GM19324 (cell line): ENCODE data around the gene ZFYVE19.
"Not testable (repeated sequence)": the region's sequence is repeated elsewhere in the genome, so short reads cannot be mapped to it uniquely, and the experiment has no call there.

Source experiments
- ATAC-seq: cut with Tn5 transposase; IDR thresholded peaks from one replicate; pipeline ENCODE4 v1.9.1; 2021; ENCODE audit warnings: mild to moderate bottlenecking, moderate library complexity; ENCODE audit not compliant: unreplicated experiment, low FRiP score

ZFYVE19 gene

DNA sequence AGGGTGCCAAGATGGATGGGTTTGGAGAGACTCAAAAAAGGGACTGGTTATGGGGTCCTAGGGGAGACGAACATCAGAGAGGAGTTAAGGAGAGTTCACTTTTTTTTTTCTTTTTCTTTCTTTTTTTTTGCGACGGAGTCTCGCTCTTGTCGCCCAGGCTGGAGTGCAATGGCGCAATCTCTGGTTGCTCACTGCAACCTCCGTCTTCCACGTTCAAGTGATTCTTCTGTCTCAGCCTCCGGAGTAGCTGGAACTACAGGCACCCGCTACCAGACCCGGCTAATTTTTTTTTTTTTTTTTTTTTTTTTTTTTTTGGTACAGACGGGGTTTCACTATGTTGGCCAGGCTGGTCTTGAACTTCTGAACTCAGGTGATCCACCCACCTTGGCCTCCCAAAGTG lies 38.1 kb downstream of the ZFYVE19 start:
- no peak for ATAC-seq

DNA sequence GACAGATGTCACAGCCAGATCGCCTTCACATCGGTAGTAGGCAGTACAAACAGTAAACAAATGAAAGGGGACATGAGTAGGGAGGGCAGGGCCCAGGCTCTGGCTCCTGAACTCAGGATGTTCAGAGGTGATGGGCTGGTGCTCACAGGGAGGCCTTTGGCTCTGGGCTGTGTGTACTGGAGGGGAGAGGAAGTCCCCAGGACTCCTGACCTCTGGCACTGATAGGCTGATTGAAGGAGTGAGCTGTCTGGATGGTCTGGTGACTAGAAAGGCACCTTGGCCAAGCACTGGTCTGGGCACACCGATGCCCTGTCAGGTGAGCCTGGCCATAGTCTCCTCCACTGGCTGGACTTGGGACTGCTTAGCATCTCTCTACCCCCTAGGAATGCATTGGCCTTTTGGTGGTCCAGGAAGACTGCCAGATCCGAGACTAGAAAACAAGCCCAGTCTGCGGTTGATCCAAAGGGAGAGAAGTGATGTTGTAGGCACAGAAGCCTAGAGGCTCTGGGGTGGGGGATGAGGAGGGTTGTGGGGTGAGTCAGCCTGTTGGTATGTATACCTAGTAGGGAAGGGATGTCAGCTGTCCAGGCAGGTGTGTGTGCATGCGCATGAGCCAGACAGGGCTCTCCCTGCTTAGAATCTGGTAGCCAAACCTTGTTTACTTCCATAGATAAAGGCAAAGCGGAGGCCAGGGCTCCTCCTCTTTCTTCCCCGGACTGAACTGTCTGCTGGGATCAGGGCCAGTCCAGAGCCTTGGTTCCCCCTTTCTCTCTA lies 38.8 kb downstream of the ZFYVE19 start:
- ATAC-seq = no peak

DNA sequence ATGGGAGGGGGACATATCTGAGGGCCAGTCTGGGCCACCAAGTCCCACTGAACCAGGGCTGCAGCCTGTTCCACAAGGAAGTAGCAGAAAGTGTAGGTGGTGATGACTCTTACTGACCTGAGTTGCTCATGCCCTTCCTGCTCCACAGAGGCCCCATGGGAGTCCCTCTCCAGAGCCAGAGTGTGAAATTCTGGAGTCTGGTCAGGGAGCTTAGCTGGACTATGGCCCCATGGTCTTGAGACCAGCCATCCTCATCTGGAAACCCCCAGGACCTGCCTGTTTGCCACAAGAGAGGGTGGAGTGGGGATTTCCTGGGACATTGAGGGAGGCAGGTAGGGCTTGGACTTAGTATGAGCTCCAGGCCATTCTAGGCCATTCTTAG lies 39.9 kb downstream of the ZFYVE19 start:
- ATAC-seq = peak; percentile 14

DNA sequence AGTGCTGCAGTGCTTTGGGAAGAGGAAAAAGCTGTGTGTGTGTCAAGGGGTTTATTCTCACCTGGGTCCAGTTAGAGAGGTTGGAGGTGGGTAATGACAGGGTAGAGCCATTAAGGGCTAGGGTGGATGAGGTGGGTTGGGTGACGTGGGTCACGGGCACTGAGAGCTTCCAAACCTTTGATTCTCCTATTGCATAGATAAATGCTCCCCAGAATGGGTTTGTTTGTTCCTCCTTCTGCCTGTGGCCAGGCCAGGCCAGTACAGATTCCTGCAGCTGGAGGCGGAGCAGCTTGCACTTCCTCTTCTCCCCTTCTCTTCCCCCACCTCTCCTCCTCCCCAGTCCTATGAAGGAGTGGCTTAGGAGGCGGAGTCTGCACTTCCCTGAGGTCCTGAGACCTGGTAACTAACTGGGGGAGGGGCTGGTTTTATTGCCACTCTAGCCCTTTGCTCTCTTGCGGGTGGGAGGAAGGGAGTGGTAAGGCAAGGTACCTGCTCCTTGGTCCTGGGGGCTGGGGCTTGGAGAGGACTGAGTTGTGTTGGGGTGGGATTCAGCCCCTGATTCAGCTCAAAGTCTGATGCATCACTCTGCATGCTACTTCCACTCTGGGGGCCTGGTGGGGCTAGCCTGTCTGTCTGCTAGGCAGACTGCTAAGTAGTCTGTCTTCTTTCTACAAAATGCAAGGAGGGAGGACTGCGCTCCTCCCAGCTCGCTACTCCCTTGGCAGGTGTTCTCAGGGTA lies 40.5 kb downstream of the ZFYVE19 start:
- ATAC-seq = peak; percentile 70

DNA sequence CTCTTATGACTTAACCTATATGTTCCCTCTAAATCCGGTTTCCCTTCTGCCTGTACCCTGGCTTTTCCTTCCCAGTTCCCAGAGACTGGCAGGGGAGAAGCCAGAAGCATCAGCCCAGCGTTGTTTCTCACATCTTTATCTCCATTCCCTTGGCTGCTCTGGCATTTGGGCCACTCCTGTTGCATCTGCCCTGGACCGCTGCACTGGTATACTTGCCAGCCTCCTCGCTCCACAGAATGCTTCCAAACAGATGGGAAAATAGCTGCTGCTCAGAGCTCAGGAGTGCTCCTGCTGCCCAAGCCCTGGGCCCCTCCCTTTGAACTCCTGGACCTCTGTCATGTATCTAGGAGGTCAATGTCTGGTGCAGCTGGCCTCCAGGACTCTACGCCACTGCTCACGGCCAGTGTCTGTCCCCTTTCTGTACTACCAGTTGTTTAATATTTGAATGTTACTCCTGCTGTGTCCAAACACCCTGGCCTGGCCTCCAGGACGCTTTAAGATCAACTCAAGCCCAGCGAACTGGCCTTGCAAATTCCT lies 43.8 kb downstream of the ZFYVE19 start:
- no peak for ATAC-seq

DNA sequence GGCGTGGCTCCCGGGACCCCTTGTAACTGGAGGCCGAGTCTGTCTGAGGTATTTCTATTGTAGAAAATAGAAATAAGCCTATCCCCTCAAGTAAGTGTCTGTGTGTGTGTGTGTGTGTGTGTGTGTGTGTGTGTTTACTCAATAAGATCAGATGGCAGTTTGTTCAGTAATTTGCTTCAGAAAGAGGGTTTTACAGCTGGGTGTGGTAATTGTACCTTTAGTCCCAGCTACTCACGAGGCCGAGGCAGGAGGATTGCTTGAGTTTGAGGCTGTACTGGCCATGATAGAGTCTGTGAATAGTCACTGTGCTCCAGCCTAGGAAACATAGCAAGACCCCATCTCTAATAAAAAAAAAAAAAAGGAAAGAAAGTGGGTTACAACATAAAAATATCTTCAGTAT lies 45.6 kb downstream of the ZFYVE19 start:
- ATAC-seq = no peak

DNA sequence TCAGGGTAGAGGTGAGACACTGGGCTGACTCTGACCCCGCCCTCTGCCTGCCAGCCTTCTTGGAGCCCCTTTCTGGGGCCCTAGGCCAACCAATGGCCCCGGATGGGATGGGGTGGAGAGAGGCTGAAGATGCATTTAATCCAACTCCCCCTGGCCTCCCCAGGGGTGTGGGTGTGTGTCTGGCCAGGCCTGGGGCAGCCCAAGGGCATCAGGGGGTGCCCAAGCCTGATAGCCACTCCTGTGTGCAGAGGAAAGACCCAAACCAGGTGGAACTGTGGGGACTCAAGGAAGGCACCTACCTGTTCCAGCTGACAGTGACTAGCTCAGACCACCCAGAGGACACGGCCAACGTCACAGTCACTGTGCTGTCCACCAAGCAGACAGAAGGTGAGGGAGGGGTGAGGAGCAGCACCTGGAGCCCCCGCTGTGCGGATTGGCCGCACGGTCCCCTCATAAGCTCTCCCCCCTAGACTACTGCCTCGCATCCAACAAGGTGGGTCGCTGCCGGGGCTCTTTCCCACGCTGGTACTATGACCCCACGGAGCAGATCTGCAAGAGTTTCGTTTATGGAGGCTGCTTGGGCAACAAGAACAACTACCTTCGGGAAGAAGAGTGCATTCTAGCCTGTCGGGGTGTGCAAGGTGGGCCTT lies 46.5 kb downstream of the ZFYVE19 start:
- no peak for ATAC-seq

DNA sequence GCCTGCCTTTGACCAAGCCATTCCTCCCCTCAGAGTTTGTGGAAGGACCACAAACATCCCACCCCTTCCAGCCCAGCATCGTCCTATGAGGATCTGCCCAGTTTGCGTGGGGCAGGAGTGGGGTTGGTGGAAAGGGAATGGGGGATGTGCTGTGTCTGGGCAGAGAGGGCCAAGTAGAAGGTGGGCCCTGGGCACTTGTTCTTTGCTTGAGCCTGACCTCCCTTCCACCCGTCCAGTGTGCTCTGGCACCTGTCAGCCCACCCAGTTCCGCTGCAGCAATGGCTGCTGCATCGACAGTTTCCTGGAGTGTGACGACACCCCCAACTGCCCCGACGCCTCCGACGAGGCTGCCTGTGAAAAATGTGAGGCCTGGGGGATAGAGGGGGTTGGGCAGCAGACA lies 47.3 kb downstream of the ZFYVE19 start:
- ATAC-seq = no peak

DNA sequence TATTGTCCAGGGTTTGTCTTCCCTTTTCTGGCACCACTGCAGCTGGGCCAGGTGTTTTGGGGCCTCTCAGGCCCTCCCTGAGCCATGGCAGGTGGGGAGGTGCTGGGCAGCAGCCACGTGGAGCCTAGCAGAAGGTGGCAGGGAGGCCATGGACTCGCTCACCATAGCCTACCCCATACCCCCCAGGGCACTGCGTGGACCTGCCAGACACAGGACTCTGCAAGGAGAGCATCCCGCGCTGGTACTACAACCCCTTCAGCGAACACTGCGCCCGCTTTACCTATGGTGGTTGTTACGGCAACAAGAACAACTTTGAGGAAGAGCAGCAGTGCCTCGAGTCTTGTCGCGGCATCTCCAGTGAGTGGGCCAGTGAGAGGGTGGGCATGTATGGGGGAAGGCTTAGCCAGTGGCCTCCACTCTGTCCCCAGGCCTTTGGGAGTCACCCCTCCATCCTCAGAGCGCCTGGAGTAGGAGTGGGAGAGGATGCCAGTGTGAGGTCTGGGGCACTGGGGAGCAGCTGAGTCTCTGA lies 48.9 kb downstream of the ZFYVE19 start:
- no peak for ATAC-seq

DNA sequence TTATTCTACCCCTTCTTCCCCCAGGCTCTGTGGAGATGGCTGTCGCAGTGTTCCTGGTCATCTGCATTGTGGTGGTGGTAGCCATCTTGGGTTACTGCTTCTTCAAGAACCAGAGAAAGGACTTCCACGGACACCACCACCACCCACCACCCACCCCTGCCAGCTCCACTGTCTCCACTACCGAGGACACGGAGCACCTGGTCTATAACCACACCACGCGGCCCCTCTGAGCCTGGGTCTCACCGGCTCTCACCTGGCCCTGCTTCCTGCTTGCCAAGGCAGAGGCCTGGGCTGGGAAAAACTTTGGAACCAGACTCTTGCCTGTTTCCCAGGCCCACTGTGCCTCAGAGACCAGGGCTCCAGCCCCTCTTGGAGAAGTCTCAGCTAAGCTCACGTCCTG lies 49.9 kb downstream of the ZFYVE19 start:
- ATAC-seq = no peak

DNA sequence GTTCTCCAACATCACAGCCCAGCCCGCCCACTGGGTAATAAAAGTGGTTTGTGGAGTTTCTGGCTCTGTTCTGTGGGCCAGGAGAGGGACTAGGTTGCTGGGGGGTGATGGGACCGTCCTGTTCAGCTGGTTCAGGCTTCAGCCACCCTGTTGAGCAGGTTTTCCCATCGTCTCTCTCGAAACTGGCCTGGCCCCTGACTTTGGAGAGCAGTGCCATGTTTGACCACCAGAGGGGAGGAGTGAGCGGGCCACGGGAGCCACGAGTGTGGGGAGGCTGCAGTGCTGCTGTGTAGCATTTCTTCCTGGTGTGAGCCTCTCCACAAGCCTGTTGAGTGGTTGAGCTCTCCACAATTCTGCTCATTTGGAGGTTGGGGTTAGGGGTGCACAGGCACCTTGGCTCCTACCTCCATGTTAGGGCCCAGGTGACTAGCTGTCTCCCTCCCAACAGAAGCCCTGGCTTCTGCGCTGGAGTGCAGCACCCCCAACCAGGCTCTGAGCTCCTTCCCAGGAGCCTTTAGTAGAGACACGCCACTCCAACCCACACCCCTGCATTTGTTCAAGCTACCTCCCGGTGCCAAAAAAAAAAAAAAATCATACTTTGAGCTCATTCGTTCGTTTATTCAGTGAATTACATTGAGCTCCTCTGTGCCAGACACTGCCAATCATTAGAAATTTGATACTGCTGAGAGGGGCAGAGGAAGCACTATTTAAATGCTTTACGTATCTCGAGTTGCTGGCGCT lies 50.9 kb downstream of the ZFYVE19 start:
- ATAC-seq = no peak

DNA sequence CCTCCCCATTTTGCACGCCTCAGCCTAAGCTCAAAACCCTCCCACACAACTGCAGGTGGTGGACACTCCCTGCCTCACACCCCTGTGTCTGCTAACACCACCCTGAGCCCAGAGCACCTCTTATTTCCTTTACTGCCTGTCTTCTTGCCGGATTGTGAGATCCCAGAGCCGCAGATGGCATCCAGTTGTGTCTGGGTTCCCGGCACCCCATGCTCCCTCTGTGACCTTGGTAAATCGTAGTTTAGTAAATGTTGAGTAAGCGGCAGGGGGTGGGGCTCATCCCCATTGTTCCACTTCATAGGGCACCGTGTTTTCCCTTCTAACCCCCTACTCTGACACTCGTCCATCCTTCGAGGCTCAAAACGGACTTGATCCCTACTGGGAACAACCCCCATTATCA lies 51.8 kb downstream of the ZFYVE19 start:
- ATAC-seq = no peak

DNA sequence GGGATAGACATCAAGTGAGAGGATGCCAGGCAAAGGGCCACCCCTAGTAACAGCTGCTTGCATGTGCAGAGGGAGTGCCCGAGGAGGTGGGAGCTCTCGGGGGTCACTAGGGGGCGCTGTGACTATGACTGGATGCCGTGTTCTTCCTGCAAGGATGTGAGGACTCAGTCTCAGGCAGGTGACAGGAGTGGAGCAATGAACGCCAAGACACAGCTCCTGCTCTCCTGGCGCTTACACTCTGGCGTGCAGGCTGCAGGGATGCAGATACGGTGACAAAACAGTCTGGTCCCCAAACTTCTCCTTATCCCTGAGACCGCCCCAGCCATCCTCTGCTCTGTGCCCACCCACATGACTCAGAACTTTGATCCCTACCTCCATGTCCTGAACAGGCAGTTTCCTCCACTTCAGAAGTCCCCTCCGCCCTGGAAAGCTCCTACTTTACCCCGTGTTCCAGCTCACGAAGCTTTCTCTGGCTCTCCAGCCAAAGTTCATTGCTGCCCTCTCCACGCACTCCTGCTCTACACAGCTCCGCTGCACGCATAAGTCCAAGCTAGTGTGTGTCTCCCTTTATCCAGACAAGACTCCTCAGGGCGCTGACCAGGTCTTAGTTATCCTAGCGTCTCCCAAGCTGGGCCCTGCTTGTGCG lies 52.4 kb downstream of the ZFYVE19 start:
- no peak for ATAC-seq

DNA sequence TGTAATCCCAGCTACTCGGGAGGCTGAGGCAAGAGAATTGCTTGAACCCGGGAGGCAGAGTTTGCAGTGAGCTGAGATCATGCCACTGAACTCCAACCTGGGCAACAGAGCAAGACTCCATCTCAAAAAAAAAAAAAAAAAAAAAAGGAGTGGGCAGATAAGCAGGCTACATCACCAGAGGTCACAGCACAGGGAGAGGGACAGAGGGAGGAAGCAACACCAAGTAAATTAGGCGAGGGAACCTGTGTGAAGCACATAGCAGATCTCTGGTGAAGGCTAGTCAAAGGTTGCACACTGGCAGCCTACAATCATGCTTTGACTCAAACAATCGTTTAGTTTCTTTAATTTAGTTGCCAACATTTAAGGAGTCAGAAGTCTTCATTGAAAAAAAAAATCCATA lies 54.3 kb downstream of the ZFYVE19 start:
- not testable (repeated sequence) for ATAC-seq

DNA sequence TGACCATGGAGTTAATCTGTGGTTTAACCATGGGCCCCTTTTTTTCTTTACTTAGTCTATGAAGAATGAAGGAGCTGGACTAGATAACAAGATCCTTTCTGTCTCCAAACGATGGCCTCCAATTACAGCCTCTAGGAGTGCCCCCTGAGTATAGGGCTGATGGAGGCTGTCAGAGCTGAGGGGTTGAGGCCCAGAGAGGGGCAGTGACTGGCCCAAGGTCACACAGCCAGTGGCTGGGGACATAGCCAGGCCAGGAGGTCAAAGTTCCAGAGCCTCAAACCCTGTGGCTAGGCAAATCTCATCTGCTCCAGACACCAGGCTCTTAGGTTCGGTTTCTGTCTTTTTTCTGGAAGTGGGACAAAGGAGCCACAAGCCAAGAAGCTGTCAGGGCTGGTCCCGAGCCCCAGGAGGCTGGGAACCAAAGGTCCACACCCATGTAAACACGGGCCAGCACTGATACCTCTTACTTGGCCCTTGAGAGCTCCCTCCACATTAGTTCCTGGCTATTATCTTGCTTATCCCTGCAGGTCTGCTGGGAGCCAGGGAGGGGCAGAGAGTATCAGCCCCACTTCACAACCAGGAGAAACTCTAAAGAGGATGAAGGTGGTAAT lies 56.9 kb downstream of the ZFYVE19 start:
- no peak for ATAC-seq
